Mesenchymal stem cell (in vitro differentiated cells and primary cell): Measurements from ENCODE around the gene UNC93A.

Source experiments
- DNase-seq: peaks from one replicate; pipeline ENCODE4 v3.0.0-alpha.2; 2013
- H2AFZ ChIP-seq: one replicate; pipeline ENCODE4 v1.6.1; 2013; ENCODE audit warnings: low read depth, mild to moderate bottlenecking, control low read depth, inconsistent platforms, low read length, moderate library complexity
- H2AK5ac ChIP-seq: 2 replicates; pipeline ENCODE4 v1.6.1; 2013; ENCODE audit warnings: low read length, moderate library complexity, mild to moderate bottlenecking, inconsistent platforms; ENCODE audit not compliant: severe bottlenecking
- H2BK120ac ChIP-seq: one replicate; pipeline ENCODE4 v1.6.1; 2013; ENCODE audit warnings: low read depth, mild to moderate bottlenecking, inconsistent platforms, low read length, moderate library complexity
- H2BK12ac ChIP-seq, 2 experiments: one replicate each; pipeline ENCODE4 v1.6.1; 2013; ENCODE audit warnings: inconsistent platforms in 2 of 2, low read length in 2 of 2, mild to moderate bottlenecking in 2 of 2, moderate library complexity in 2 of 2, control low read depth in 1 of 2
- H2BK15ac ChIP-seq: one replicate; pipeline ENCODE4 v1.6.1; 2013; ENCODE audit warnings: mild to moderate bottlenecking, low read depth, inconsistent platforms; ENCODE audit not compliant: poor library complexity, severe bottlenecking
- H2BK5ac ChIP-seq: 2 replicates; pipeline ENCODE4 v1.6.1; 2013; ENCODE audit warnings: low read depth, mild to moderate bottlenecking, low read length, control low read depth, inconsistent platforms; ENCODE audit not compliant: poor library complexity, severe bottlenecking
- H3K14ac ChIP-seq, 2 experiments: one replicate each; pipeline ENCODE4 v1.6.1; 2013; ENCODE audit warnings: inconsistent platforms in 2 of 2, low read length in 2 of 2, control low read depth in 1 of 2, mild to moderate bottlenecking in 1 of 2, moderate library complexity in 1 of 2
- H3K18ac ChIP-seq, 2 experiments: one replicate each; pipeline ENCODE4 v1.6.1; 2013; ENCODE audit warnings: inconsistent platforms in 2 of 2, low read length in 2 of 2, control low read depth in 1 of 2, low read depth in 1 of 2, mild to moderate bottlenecking in 1 of 2
- H3K23ac ChIP-seq, 2 experiments: one replicate each; pipeline ENCODE4 v1.6.1; 2013; ENCODE audit warnings: inconsistent platforms in 2 of 2, low read length in 2 of 2, mild to moderate bottlenecking in 2 of 2, moderate library complexity in 2 of 2, control low read depth in 1 of 2
- H3K27ac ChIP-seq: 2 replicates; pipeline ENCODE4 v1.5.1; 2013; ENCODE audit warnings: mild to moderate bottlenecking, moderate library complexity, low read length, control low read depth, inconsistent platforms; ENCODE audit not compliant: poor library complexity, severe bottlenecking
- H3K27me3 ChIP-seq, 2 experiments: 2 replicates each; pipeline versions ENCODE4 v1.6.1 to v1.7.0; 2013; ENCODE audit warnings: low read length in 2 of 2, mild to moderate bottlenecking in 2 of 2, moderate library complexity in 2 of 2, control low read depth in 1 of 2, inconsistent platforms in 1 of 2; ENCODE audit not compliant: control insufficient read depth in 1 of 2, insufficient read depth in 1 of 2
- H3K36me3 ChIP-seq, 2 experiments: 2 replicates each; pipeline versions ENCODE4 v1.6.1 to v1.7.0; 2013; ENCODE audit warnings: low read length in 2 of 2, control low read depth in 1 of 2, inconsistent platforms in 1 of 2, low read depth in 1 of 2, mild to moderate bottlenecking in 1 of 2; ENCODE audit not compliant: insufficient read depth in 2 of 2, control insufficient read depth in 1 of 2
- H3K4ac ChIP-seq, 2 experiments: one replicate each; pipeline ENCODE4 v1.6.1; 2013; ENCODE audit warnings: inconsistent platforms in 2 of 2, low read length in 2 of 2, mild to moderate bottlenecking in 2 of 2, moderate library complexity in 2 of 2, control low read depth in 1 of 2, low read depth in 1 of 2
- H3K4me1 ChIP-seq: 2 replicates; pipeline ENCODE4 v1.6.1; 2013; ENCODE audit warnings: low read depth, low read length, control low read depth; ENCODE audit not compliant: control insufficient read depth, insufficient read depth
- H3K4me2 ChIP-seq: 2 replicates; pipeline ENCODE4 v1.6.1; 2013; ENCODE audit warnings: low read length, mild to moderate bottlenecking, inconsistent platforms; ENCODE audit not compliant: poor library complexity, severe bottlenecking
- H3K4me3 ChIP-seq, 2 experiments: 2 replicates each; pipeline versions ENCODE4 v1.5.1 to v1.7.0; 2013; ENCODE audit warnings: low read length in 2 of 2, mild to moderate bottlenecking in 2 of 2, control low read depth in 1 of 2, low read depth in 1 of 2; ENCODE audit not compliant: insufficient read depth in 1 of 2
- H3K79me1 ChIP-seq: replicated peaks from 2 replicates; pipeline ENCODE4 v1.6.1; 2013; ENCODE audit warnings: mild to moderate bottlenecking, control low read depth, low read length, inconsistent platforms; ENCODE audit not compliant: poor library complexity, severe bottlenecking
- H3K9ac ChIP-seq: 2 replicates; pipeline ENCODE4 v1.7.0; 2013; ENCODE audit warnings: mild to moderate bottlenecking, low read length, moderate library complexity
- H3K9me3 ChIP-seq: 2 replicates; pipeline ENCODE4 v1.7.0; 2013; ENCODE audit warnings: mild to moderate bottlenecking, low read length; ENCODE audit not compliant: control insufficient read depth
- H4K8ac ChIP-seq: one replicate; pipeline ENCODE4 v1.6.1; 2013; ENCODE audit warnings: inconsistent platforms, mild to moderate bottlenecking, low read length, moderate library complexity
- H4K91ac ChIP-seq: one replicate; pipeline ENCODE4 v1.6.1; 2013; ENCODE audit warnings: mild to moderate bottlenecking, low read length, inconsistent platforms
- WGBS: methylation state at CpG from one replicate; pipeline ENCODE4 v1.1.7; 2013; ENCODE audit warnings: mixed read lengths; 5-methylcytosine and 5-hydroxymethylcytosine counted together

The UNC93A gene

GRCh38 chr6:167244064-167244960, 46.8 kb upstream of the UNC93A start:
- DNase-seq: no peak
- no peak overlapping the region for H2BK12ac ChIP-seq
- no peak overlapping the region for H2AK5ac ChIP-seq
- H3K27ac ChIP-seq: no peak overlapping the region
- no peak overlapping the region for H3K14ac ChIP-seq
- no peak overlapping the region for H2BK5ac ChIP-seq
- no peak overlapping the region for H3K4ac ChIP-seq
- 62% methylated on average over 11 of the region's 11 CpGs for WGBS
- H3K4me3 ChIP-seq: no peak overlapping the region
- H4K8ac ChIP-seq: no peak overlapping the region
- no peaks in the 10 kb centered on the region for H3K4me1 ChIP-seq
- no peak overlapping the region for H3K18ac ChIP-seq
- no peak overlapping the region for H4K91ac ChIP-seq
- no peak overlapping the region for H2BK15ac ChIP-seq
- H3K9me3 ChIP-seq: no peaks in the 10 kb centered on the region
- no peak overlapping the region for H2BK120ac ChIP-seq
- no peak overlapping the region for H3K9ac ChIP-seq
- no peak overlapping the region for H2AFZ ChIP-seq
- H3K4me2 ChIP-seq: no peak overlapping the region
- H3K27me3 ChIP-seq: peaks cover 0 to 7% of the 10 kb centered on the region in 2 experiments
- H3K36me3 ChIP-seq: no peaks in the 10 kb centered on the region
- H3K79me1 ChIP-seq: no peaks in the 10 kb centered on the region
- H3K23ac ChIP-seq: no peak overlapping the region

GRCh38 chr6:167244991-167245390, 46.1 kb upstream of the UNC93A start:
- WGBS: 48% methylated on average over 4 of the region's 4 CpGs
- Histone ChIP-seq H3K36me3 (no peaks in the 10 kb centered on the region), H3K18ac (no peak overlapping the region)

GRCh38 chr6:167245591-167245990, 45.5 kb upstream of the UNC93A start:
- H3K4ac ChIP-seq: no peak overlapping the region
- no peaks in the 10 kb centered on the region for H3K79me1 ChIP-seq
- no peak for DNase-seq
- no peak overlapping the region for H2BK12ac ChIP-seq
- H3K4me2 ChIP-seq: no peak overlapping the region
- no peak overlapping the region for H2BK120ac ChIP-seq
- no peak overlapping the region for H3K27ac ChIP-seq
- no peak overlapping the region for H3K4me3 ChIP-seq
- peaks cover 0 to 7% of the 10 kb centered on the region in 2 experiments for H3K27me3 ChIP-seq
- H3K4me1 ChIP-seq: no peaks in the 10 kb centered on the region
- H3K18ac ChIP-seq: no peak overlapping the region
- no peak overlapping the region for H4K8ac ChIP-seq
- no peak overlapping the region for H2BK15ac ChIP-seq
- no peaks in the 10 kb centered on the region for H3K36me3 ChIP-seq
- no peak overlapping the region for H4K91ac ChIP-seq
- H3K14ac ChIP-seq: no peak overlapping the region
- no peak overlapping the region for H3K9ac ChIP-seq
- 91% methylated on average over 3 of the region's 3 CpGs for WGBS
- H2AFZ ChIP-seq: no peak overlapping the region
- H2AK5ac ChIP-seq: no peak overlapping the region
- no peaks in the 10 kb centered on the region for H3K9me3 ChIP-seq
- no peak overlapping the region for H2BK5ac ChIP-seq
- no peak overlapping the region for H3K23ac ChIP-seq

More at GRCh38 chr6:167244991-167245390, 46.1 kb upstream of the UNC93A start:
- H2AK5ac ChIP-seq: no peak overlapping the region
- H2BK15ac ChIP-seq: no peak overlapping the region
- DNase-seq: no peak
- no peak overlapping the region for H4K8ac ChIP-seq
- no peak overlapping the region for H3K4me2 ChIP-seq
- H3K23ac ChIP-seq: no peak overlapping the region
- no peak overlapping the region for H3K14ac ChIP-seq
- H2BK5ac ChIP-seq: no peak overlapping the region
- no peak overlapping the region for H2BK12ac ChIP-seq
- no peak overlapping the region for H3K27ac ChIP-seq
- no peaks in the 10 kb centered on the region for H3K4me1 ChIP-seq
- H2BK120ac ChIP-seq: no peak overlapping the region
- H3K27me3 ChIP-seq: peaks cover 0 to 7% of the 10 kb centered on the region in 2 experiments
- H3K79me1 ChIP-seq: no peaks in the 10 kb centered on the region
- no peak overlapping the region for H3K4me3 ChIP-seq
- H4K91ac ChIP-seq: no peak overlapping the region
- no peaks in the 10 kb centered on the region for H3K9me3 ChIP-seq
- H3K9ac ChIP-seq: no peak overlapping the region
- no peak overlapping the region for H3K4ac ChIP-seq
- H2AFZ ChIP-seq: no peak overlapping the region

- H4K91ac ChIP-seq: no peak overlapping the region
- DNase-seq: no peak
- H3K9me3 ChIP-seq: no peaks in the 10 kb centered on the region
- H3K23ac ChIP-seq: no peak overlapping the region
- H3K4me1 ChIP-seq: no peaks in the 10 kb centered on the region
- no peaks in the 10 kb centered on the region for H3K36me3 ChIP-seq
- no peak overlapping the region for H2BK5ac ChIP-seq
- no peak overlapping the region for H3K14ac ChIP-seq
- no peak overlapping the region for H2BK15ac ChIP-seq
- H2BK12ac ChIP-seq: no peak overlapping the region
- peaks cover 0 to 4% of the 10 kb centered on the region in 2 experiments for H3K27me3 ChIP-seq
- no peak overlapping the region for H3K4me3 ChIP-seq
- H3K4ac ChIP-seq: no peak overlapping the region
- no peak overlapping the region for H3K18ac ChIP-seq
- no peak overlapping the region for H2AFZ ChIP-seq
- no peak overlapping the region for H3K27ac ChIP-seq
- H3K79me1 ChIP-seq: no peaks in the 10 kb centered on the region
- no peak overlapping the region for H2BK120ac ChIP-seq
- WGBS: 65% methylated on average over 19 of the region's 24 CpGs
- H3K4me2 ChIP-seq: no peak overlapping the region
- no peak overlapping the region for H4K8ac ChIP-seq
- no peak overlapping the region for H2AK5ac ChIP-seq
- no peak overlapping the region for H3K9ac ChIP-seq
Measured at GRCh38 chr6:167247814-167248595, 43.1 kb upstream of the UNC93A start.
